ENCODE results near the gene BPIFB2.

Gene BPIFB2

GRCh38 chr20:32986331-32986966 lies 21.1 kb upstream of the BPIFB2 start:
- DNase-seq: no peak

DNA sequence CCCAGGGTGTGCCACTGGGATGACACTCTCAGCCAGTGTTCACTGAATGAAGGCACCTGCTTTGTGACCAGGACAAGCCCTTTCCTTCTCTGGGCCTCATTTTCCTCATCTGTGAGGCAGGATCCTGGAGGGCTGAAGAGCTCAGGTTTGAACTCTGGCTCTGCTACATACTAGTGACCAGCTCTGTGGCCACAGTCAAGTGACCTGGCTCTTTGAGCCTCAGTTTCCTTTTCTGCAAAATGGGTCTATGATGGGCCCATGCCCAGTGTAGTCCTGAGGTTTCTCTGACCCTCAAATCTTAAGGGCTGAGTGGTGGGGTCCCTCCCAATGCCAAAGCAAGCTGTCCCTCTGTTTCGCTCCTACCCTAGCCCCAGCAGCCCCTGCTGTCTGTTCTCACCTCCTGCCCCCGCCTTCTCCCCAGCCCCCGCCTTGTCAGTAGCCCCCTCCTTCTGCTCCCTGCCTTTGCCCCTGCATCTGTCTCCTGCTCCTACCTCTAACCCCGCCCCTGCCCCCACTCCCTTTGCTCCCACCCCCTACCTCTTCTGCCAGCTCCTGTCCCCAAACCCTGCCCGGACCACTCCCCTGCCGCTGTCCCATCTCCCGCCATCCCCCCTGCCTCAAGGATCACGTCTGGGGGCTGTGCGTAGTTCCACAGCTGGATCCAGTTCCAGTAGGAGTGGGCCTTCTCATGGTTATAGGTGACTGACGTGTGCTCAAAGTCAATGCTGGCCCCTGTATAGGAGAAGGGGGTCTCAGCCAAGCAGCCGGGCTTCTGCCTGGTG lies 20.3 kb upstream of the BPIFB2 start:
- DNase-seq: no peak

DNA sequence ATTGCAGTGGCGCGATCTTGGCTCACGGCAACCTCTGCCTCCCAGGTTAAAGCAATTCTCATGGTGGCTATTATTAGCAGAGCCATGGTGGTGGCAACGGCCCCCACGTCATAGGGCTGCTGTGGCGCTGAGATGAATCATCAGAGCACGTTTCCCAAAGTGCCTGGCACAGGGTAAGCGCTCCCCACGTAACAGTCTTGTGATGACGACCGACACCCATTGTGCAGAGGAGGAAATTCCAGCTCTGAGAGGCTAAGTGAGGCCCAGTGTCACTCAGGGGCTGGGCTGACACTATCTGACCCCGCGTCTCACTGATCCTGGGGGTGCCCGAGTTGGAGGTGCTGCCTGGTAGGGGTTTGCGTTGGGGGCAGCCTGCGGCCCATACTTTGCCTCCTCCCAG lies 19.5 kb upstream of the BPIFB2 start:
- DNase-seq: no peak

- no peak for DNase-seq
Measured at GRCh38 chr20:32989507-32990283, 17.8 kb upstream of the BPIFB2 start.

DNA sequence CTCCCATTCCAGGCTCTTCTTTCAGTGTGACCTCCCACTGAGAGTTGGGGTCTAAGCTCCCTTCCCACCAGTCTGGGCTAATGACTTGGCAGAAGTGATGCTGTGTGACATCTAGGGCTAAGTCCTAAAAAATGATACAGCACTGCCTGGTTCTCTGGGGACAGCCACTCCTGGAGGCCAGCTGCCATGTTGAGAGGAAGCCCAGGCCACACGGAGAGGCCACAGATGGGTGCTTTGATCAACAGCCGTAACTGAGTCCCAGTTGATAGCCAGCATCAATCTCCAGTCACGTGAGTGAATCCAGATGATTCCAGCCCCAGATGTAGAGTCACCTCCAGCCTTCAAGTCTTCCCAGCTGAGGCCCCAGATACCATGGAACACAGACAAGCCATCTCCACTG lies 17.1 kb upstream of the BPIFB2 start:
- no peak for DNase-seq

DNA sequence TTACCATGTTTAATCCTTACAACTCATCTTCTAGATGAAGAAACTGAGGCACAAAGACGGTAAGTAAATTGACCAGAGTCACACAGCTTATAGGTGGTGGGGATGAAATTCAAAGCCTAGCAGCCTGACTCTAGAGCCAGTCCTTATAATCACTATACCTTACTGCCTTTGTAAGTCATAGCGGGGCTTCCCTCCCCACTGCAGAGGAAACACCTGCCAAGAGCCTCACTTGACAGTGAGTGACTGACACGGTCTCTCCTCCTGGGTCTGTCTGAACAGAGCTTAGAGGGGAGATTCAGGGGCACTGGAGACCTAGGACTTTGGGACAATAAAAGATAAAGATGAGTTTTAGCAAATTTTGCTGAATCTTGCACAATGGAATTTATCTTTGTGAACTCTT lies 16.1 kb upstream of the BPIFB2 start:
- no peak for DNase-seq

- DNase-seq: no peak
Measured at GRCh38 chr20:32991792-32992641, 15.5 kb upstream of the BPIFB2 start.

DNA sequence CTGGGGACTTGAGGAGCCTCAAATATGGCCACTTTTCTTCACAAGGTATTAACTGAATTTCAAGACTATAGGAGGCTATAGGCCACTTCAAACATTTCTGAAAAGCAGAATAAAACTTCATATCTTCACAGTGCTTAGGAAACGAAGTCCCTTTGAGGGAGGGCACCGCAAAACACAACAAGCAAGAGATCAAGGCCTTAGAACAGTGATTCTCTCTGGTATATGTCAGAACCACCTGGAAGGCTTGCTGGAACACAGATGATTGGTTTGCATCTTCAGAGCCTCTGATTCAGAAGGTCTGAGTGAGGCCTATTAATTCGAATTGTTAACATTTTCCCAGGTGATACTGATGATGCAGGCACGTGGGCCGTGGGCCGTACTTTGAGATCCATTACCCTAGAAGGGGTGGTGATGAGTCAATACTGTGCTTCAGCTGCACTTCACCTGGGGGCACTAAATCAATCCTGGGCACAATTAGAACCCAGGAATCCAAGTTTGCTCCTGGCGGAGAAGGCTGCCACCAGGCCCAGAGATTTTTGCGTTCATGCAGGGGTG lies 13.9 kb upstream of the BPIFB2 start:
- no peak for DNase-seq

- no peak for DNase-seq
Measured at GRCh38 chr20:32995802-32996201, 11.7 kb upstream of the BPIFB2 start.

- DNase-seq: no peak
Measured at GRCh38 chr20:32997431-32997830, 10.1 kb upstream of the BPIFB2 start.

DNA sequence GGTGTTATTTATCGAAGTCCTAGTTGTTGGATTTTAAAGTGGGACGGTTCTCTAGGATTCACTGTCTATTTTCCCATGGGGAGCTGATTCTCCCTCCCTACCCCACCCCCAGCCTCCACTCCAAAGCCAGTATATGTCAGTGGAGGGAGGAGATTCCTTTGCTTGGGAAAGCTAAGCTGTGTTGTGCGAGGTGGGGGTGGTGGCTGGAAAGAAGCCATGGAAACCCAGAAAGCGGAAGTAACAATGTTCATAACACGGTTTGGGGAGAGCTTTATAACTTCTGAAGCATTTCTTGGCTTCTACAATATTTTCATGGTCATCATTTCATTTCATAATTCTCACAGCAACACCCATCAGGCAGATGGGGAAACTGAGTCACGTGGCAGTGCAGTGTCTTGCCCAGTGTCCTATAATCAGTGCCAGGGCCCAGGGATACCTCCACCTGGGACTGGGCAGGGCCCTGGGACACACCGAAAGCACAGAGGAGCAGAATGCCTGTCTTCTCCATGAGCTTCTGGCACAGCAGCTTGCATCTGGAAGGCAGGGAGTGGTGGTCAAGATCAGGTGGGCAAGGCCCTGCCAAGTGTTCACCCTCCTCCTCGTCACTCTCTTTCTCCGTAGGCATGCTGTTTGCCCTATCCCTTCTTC lies 7.8 kb upstream of the BPIFB2 start:
- DNase-seq: no peak

DNA sequence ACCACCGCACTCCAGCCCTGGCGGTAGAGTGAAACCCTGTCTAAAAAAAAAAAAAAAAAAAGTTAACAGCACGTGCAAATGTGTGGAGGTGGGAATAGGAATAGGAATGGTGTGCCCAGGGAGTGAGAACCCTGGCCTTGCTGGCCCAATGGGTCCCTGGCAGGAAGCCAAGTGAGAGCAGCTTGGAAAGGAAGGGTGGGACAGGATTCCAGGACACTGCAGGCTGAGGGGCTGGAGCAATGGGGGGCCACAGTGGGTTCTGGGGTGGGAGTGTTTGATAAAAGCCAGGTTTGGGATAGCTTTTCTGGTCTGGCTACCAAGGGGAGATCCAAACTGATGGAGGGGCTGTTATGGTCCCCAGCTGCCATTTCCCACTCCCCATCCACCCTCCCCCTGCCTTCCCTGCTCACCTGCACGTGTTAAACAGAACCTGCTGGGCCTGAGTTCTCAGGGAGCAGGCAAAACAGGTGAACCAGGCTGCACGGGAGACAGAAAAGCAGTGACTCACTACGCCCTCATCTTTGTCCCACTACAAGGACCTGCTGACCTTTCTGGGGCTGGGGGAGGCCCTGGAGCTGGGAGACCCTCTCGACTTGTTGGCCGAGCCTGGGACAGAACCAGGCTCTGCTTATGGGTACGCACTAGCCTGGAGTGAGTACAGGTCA lies 6.6 kb upstream of the BPIFB2 start:
- DNase-seq: no peak

DNA sequence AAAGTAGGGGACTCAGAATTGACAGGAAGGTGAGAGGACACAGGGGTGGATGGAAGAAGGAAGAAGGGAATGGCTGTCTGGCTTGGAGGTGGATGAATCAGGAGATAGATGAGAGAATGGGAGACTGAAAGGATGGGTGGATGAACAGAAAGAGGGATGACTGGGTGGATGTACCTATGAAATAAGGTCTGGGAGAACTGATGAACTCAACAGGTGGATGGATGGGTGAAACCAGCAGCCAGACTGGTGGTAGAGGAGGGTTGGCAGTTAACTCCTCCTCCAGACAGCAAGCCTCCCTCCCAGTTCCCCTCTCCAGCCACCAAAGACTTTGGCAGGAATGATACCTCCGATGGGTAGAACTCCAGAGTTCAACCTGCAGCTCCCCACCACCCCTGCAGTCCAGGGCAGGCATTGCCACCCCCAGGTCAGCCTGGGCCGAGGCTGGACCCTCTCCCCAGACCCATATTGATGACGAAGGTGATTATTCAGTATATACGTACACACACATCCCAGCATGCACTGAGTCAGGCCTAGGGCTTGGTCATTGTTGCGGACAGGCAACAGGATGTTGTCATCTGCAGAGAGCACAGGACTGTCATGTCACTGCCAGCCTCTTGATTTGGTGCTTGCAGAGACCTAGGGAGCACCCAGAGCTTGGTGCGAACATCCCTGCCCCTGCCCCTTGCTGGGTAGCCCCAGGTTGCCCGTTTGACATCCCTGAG lies 5.3 kb upstream of the BPIFB2 start:
- no peak for DNase-seq

GRCh38 chr20:33004141-33004751 lies 3.3 kb upstream of the BPIFB2 start, which contains the start of gene SUN5:
Gene SUN5, minus strand, starts transcription at chr20:33004433. Its CDS starts 93 bp downstream, at chr20:33004340.
- DNase-seq: no peak

DNA sequence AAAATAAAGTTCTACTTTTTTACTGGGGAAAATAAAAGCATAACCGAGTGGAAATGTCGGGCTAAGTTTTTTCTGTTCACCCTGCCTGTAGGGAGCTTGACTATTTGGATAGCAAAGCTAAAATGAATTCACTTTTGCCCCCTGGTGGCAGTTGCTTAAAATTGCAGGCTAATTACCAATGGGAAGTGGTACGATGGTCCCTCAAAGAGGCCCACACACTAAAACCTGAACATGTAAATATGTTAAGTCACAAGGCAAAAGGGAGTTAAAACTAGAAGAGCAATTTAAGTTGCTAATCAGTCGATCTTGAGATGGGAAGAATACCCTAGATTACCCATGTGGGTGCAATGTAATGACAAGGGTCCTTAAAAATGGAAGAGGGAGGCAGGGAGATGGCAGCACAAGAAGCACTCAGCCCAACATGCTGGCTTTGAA lies 2.4 kb upstream of the BPIFB2 start:
- DNase-seq: peak; percentile 8

- no peak for DNase-seq
Measured at GRCh38 chr20:33005908-33006775, 1.4 kb upstream of the BPIFB2 start.

- DNase-seq: no peak
Measured at GRCh38 chr20:33006776-33007375, 628 bp upstream of the BPIFB2 start.
